ENCODE data around the gene SCARF2.

DNA sequence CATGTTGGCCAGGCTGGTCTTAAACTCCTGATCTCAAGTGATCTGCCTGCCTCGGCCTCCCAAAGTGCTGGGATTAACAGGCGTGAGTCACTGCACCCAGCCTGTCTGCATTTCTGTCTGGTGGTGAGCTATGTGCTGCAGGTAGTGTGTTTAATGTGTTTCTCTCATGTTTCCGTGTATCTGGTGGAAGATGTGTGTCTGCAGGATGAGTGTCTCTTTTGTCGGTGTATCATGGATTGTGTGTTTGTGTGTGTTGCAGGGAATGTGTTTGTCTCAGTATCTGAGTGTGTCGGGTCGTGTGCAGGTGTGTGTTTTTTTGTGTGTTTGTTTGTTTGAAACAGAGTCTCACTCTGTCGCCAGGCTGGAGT is 16.1 kb downstream of the SCARF2 start:
- TF ChIP-seq POLR2A (IDR thresholded peaks at IDR 0.05) (no peak), POLR2AphosphoS5 (IDR thresholded peaks at IDR 0.05) (no peak)
- TF ChIP-seq, protein P1, sequence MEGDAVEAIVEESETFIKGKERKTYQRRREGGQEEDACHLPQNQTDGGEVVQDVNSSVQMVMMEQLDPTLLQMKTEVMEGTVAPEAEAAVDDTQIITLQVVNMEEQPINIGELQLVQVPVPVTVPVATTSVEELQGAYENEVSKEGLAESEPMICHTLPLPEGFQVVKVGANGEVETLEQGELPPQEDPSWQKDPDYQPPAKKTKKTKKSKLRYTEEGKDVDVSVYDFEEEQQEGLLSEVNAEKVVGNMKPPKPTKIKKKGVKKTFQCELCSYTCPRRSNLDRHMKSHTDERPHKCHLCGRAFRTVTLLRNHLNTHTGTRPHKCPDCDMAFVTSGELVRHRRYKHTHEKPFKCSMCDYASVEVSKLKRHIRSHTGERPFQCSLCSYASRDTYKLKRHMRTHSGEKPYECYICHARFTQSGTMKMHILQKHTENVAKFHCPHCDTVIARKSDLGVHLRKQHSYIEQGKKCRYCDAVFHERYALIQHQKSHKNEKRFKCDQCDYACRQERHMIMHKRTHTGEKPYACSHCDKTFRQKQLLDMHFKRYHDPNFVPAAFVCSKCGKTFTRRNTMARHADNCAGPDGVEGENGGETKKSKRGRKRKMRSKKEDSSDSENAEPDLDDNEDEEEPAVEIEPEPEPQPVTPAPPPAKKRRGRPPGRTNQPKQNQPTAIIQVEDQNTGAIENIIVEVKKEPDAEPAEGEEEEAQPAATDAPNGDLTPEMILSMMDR (IDR thresholded peaks at IDR 0.05) = no peak
